NT2/D1 (cell line): ENCODE results near the gene RGL2.
A peak's percentile ranks its signal among the peaks of the same experiment; 100 is the strongest.

ENCODE experiments used
- DNase-seq: peaks from one replicate; pipeline ENCODE4 v3.0.0-alpha.2; 2011; ENCODE audit warnings: low read depth, low spot score
- H3K27me3 ChIP-seq: 2 replicates; pipeline ENCODE4 v1.6.0; 2011; ENCODE audit warnings: mild to moderate bottlenecking; ENCODE audit not compliant: insufficient read length, insufficient read depth
- H3K36me3 ChIP-seq: 2 replicates; pipeline ENCODE4 v1.6.1; 2011; ENCODE audit warnings: mild to moderate bottlenecking, low read length, mixed read lengths; ENCODE audit not compliant: insufficient read depth, insufficient read length
- H3K4me1 ChIP-seq: 2 replicates; pipeline ENCODE4 v1.5.1; 2011; ENCODE audit not compliant: insufficient read depth, insufficient read length
- H3K4me3 ChIP-seq: 2 replicates; pipeline ENCODE4 v1.5.1; 2011; ENCODE audit warnings: low read depth; ENCODE audit not compliant: insufficient read length
- H3K9ac ChIP-seq: 2 replicates; pipeline ENCODE4 v1.6.0; 2011; ENCODE audit warnings: low read depth; ENCODE audit not compliant: insufficient read length
- H3K9me3 ChIP-seq: 2 replicates; pipeline ENCODE4 v1.5.1; 2011; ENCODE audit warnings: mild to moderate bottlenecking, low read length; ENCODE audit not compliant: insufficient read depth
- SUZ12 ChIP-seq: IDR thresholded peaks from 2 replicates; pipeline ENCODE4 v1.6.1; 2011; ENCODE audit not compliant: insufficient read length, insufficient read depth; ENCODE audit errors: extremely low read depth
- YY1 ChIP-seq: IDR thresholded peaks from 2 replicates; pipeline ENCODE4 v1.6.1; 2011; ENCODE audit not compliant: insufficient read length, insufficient read depth
- ZNF274 ChIP-seq: IDR thresholded peaks from 2 replicates; pipeline ENCODE4 v1.6.1; 2011; ENCODE audit warnings: mild to moderate bottlenecking, low read depth, low read length

The RGL2 gene

GRCh38 chr6:33306356-33306755 lies 7.6 kb upstream of the RGL2 start:
- TF ChIP-seq SUZ12 = no peak
- TF ChIP-seq ZNF274 = no peak
- TF ChIP-seq YY1 = no peak
- H3K36me3 ChIP-seq = peaks cover 32% of the 10 kb centered on the region
- no peak for DNase-seq

GRCh38 chr6:33305052-33305451 lies 6.3 kb upstream of the RGL2 start:
- no peak for DNase-seq
- H3K9ac ChIP-seq = no peak overlapping the region
- H3K4me3 ChIP-seq = no peak overlapping the region
- H3K27me3 ChIP-seq = no peaks in the 10 kb centered on the region
- TF ChIP-seq YY1 (no peak), SUZ12 (no peak), ZNF274 (no peak)
- H3K9me3 ChIP-seq = no peaks in the 10 kb centered on the region
- H3K36me3 ChIP-seq = peaks cover 32% of the 10 kb centered on the region
- H3K4me1 ChIP-seq = no peaks in the 10 kb centered on the region

More at GRCh38 chr6:33306356-33306755, 7.6 kb upstream of the RGL2 start:
- no peaks in the 10 kb centered on the region for H3K27me3 ChIP-seq
- H3K9me3 ChIP-seq = no peaks in the 10 kb centered on the region
- no peaks in the 10 kb centered on the region for H3K4me1 ChIP-seq
- no peak overlapping the region for H3K9ac ChIP-seq
- no peak overlapping the region for H3K4me3 ChIP-seq

DNA sequence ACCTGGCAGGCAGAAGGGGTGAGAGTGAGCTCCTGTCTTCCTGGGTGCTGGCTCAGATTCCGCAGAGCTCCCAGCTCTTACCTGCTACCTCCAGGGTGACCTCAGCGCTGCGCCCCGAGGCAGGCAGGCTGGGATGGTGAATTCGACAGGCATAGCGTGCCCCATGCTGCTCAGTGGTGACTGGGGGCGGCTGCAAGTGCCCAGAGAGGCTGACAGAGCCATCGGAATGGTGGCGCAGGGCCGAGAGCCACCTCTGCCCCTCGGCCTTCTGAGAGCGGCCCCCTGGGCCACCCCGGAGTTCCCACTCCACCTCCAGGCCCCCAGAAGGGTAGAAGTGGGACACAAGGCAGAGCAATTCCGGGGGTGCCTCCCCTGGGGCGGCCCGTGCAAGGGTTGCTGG lies 5.5 kb upstream of the RGL2 start:
- Histone ChIP-seq H3K4me1 (no peaks in the 10 kb centered on the region), H3K9me3 (no peaks in the 10 kb centered on the region), H3K4me3 (no peak overlapping the region), H3K9ac (no peak overlapping the region), H3K36me3 (peaks cover 32% of the 10 kb centered on the region), H3K27me3 (no peaks in the 10 kb centered on the region)
- no peak for DNase-seq
- TF ChIP-seq SUZ12 = no peak
- TF ChIP-seq ZNF274 = no peak
- TF ChIP-seq YY1 = no peak

DNA sequence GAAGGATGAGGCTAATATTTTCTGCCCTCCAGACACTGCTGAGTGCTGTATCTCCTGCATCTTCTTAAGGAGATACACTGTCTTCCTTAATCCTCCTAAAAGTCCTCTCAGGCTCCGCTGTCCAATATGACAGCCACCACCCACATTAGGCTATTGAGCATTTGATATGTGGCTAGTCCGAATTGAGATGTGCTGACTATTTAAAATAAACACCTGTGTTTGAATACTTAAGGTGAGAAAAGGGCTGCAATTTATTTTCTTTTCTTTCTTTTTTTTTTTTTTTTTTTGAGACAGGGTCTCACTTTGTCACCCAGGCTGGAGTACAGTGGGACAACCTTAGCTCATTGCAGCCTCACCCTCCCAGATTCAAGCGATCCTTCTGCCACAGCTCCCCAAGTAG lies 3.1 kb upstream of the RGL2 start:
- Histone ChIP-seq H3K36me3 (peaks cover 30% of the 10 kb centered on the region), H3K9ac (no peak overlapping the region), H3K4me3 (no peak overlapping the region), H3K4me1 (peaks cover 4% of the 10 kb centered on the region), H3K9me3 (no peaks in the 10 kb centered on the region), H3K27me3 (no peaks in the 10 kb centered on the region)
- DNase-seq = no peak
- TF ChIP-seq ZNF274 (no peak), YY1 (no peak), SUZ12 (no peak)

- Histone ChIP-seq H3K4me3 (peak overlapping the region; percentile 88), H3K4me1 (peaks cover 4% of the 10 kb centered on the region), H3K27me3 (no peaks in the 10 kb centered on the region), H3K9me3 (no peaks in the 10 kb centered on the region), H3K36me3 (peaks cover 21% of the 10 kb centered on the region), H3K9ac (peak overlapping the region; percentile 93)
- TF ChIP-seq ZNF274 (no peak), YY1 (no peak), SUZ12 (no peak)
- no peak for DNase-seq
Measured at GRCh38 chr6:33299237-33299944, 649 bp upstream of the RGL2 start.

GRCh38 chr6:33297956-33298772 lies 578 bp downstream of the RGL2 start:
- peaks cover 15% of the 10 kb centered on the region for H3K36me3 ChIP-seq
- H3K4me1 ChIP-seq = peaks cover 4% of the 10 kb centered on the region
- no peaks in the 10 kb centered on the region for H3K27me3 ChIP-seq
- TF ChIP-seq ZNF274 = no peak
- no peak for TF ChIP-seq YY1
- no peak for TF ChIP-seq SUZ12
- peak overlapping the region; percentile 93 for H3K9ac ChIP-seq
- peak; percentile 63 for DNase-seq
- no peaks in the 10 kb centered on the region for H3K9me3 ChIP-seq
- H3K4me3 ChIP-seq = peak overlapping the region; percentile 88

GRCh38 chr6:33297406-33297955 lies 1.3 kb downstream of the RGL2 start:
- Histone ChIP-seq H3K9ac (peak overlapping the region; percentile 70), H3K36me3 (peaks cover 20% of the 10 kb centered on the region), H3K9me3 (no peaks in the 10 kb centered on the region), H3K4me1 (peaks cover 4% of the 10 kb centered on the region), H3K4me3 (peak overlapping the region; percentile 50), H3K27me3 (no peaks in the 10 kb centered on the region)
- TF ChIP-seq ZNF274 = no peak
- TF ChIP-seq YY1 = no peak
- no peak for TF ChIP-seq SUZ12
- DNase-seq = no peak
